ENCODE measurements around the gene OSBP2. TPM values are rescaled to one million over a fixed set of nuclear protein-coding genes. Genes with fewer than 3 reads are reported as not detected.

The OSBP2 gene
- total and polyA plus RNA-seq, 9 donors, result 1.3 to 5.1 (median 1.4) TPM

- intact Hi-C loops (cut with DNase I), result no loop called here
- 83 to 87% (median 87%) methylated on average over 13 of the region's 13 CpGs for WGBS, 3 donors
- no peak overlapping the region for H3K4me3 ChIP-seq
- DNase-seq, result no peak
- no peaks in the 10 kb centered on the region for H3K27me3 ChIP-seq
- H3K9me3 ChIP-seq, result no peaks in the 10 kb centered on the region
- no peak overlapping the region for H3K27ac ChIP-seq
- H3K36me3 ChIP-seq, result no peaks in the 10 kb centered on the region
- H3K4me1 ChIP-seq (ENCODE audit: insufficient read depth), result no peaks in the 10 kb centered on the region
- no peak for TF ChIP-seq EP300 (IDR thresholded peaks at IDR 0.05)
- no peak for TF ChIP-seq POLR2A (IDR thresholded peaks at IDR 0.05)
- no peak for TF ChIP-seq CTCF (IDR thresholded peaks at IDR 0.05)
These were observed 163.1 kb downstream of the OSBP2 start for GRCh38 chr22:30857791-30858190.

DNA sequence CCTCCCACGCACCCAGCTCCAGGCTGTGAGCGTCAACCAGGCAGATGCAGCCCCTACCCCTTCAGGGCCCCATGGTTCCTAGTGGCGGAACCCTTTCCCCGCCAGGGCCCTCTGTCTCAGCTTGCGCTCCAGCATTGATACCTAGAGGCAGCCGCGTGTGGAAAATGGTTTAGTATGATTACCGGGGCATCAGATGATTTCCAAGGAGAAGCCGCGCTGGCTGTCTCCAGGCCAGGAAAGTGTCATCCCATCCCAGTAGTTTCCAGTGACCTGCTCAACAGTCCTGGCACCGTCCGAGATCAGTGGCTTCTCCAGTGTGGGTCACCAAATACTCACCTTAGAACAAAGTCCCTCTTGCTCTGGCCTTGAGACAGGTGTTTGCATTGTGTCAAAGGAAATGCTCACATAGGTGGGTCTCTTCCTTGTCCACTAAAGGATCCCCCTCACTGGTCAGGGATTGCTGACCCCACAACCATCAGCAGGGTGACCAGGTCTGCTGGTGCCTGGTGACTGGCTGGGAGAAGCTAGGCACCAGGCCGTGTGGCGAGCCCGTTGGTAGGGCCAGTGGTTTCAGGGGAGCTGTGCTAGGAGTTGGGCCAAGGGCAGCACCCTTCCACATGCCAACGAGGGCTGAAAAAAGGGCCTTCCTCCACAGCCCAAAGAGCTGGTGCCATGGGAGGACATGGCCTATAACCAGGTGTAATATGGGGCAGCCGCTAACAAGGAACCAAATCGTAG lies 164.5 kb downstream of the OSBP2 start:
- WGBS, 3 donors, result 91 to 93% (median 92%) methylated on average over 18 of the region's 18 CpGs
- H3K27me3 ChIP-seq, result no peaks in the 10 kb centered on the region
- TF ChIP-seq EP300 (IDR thresholded peaks at IDR 0.05), result no peak
- no peak for TF ChIP-seq POLR2A (IDR thresholded peaks at IDR 0.05)
- H3K4me1 ChIP-seq (ENCODE audit: insufficient read depth), result no peaks in the 10 kb centered on the region
- H3K27ac ChIP-seq, result no peak overlapping the region
- no peak overlapping the region for H3K4me3 ChIP-seq
- no peak for DNase-seq
- H3K9me3 ChIP-seq, result no peaks in the 10 kb centered on the region
- intact Hi-C loops (cut with DNase I), result no loop called here
- no peaks in the 10 kb centered on the region for H3K36me3 ChIP-seq

DNA sequence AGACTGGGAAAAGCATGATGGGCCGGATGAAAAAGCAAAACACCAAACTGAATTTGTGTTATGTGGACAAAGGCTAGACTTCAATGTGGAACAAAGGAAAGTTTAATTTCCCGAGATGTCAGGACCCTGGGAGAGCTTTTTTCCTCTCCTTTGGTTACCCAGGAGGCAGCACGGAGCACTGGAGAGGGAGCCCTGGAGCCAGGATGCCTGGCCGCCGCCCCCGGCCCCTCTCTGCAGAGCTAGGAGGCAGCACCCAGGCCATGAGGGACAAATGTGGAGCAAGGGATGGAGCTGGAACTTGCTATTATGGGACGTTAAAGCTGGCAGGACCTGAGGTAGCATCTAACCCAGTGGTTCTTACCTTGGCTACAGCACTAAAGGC lies 165.0 kb downstream of the OSBP2 start:
- 87 to 89% (median 88%) methylated on average over 7 of the region's 7 CpGs for WGBS, 3 donors
- no peaks in the 10 kb centered on the region for H3K36me3 ChIP-seq
- no peak for TF ChIP-seq POLR2A (IDR thresholded peaks at IDR 0.05)
- no peak for TF ChIP-seq CTCF (IDR thresholded peaks at IDR 0.05)
- TF ChIP-seq EP300 (IDR thresholded peaks at IDR 0.05), result no peak
- no peaks in the 10 kb centered on the region for H3K9me3 ChIP-seq
- intact Hi-C loops (cut with DNase I), result no loop called here
- no peak for DNase-seq
- no peak overlapping the region for H3K27ac ChIP-seq
- no peaks in the 10 kb centered on the region for H3K4me1 ChIP-seq (ENCODE audit: insufficient read depth)
- H3K4me3 ChIP-seq, result no peak overlapping the region
- no peaks in the 10 kb centered on the region for H3K27me3 ChIP-seq

DNA sequence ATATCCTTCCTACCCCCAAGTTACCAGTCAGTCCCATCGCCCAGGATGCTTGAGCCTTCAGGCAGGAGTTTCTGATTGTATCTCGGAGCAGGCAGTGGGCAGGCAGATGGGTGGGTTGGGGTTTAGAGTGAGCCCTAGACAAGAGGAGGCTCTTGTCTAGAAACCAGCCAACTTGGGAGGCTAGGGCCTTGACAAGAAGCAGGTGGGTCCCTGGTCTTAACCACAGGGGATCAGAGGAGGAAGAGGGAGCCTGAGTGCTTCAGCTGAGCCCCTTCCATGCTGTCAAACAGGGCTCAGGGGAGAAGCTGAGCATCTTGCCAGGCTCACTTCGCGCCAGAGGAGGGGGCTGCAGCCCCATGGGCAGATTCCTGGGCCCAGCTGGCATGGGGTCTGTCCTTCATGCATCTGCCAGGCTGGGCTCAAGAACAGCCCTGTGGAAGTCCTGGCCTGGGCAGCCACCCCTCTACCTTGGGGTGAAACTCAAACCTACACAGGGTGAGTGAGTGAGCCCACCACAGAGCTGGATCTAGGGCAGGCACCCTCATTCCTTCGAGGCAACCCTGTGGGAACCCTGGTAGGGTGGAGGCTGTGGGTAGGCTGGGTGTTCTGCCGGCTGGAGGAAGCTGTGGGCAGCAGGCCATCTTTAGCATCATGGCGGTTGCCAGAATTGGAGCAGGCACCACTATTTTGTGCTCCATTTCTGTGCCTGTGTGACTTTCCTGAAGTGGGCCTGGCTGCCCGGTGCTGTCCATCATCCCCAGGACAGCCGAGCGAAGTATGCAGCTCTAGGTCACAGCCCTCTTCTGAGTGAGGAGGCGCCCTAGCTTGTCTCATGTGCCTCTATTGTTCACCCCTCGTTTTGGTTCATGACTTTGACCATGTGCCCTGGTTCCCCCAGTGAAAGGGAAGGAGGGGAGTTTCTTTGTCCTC lies 165.8 kb downstream of the OSBP2 start:
- Histone ChIP-seq H3K9me3 (no peaks in the 10 kb centered on the region), H3K4me3 (no peak overlapping the region), H3K27ac (no peak overlapping the region), H3K36me3 (no peaks in the 10 kb centered on the region), H3K27me3 (no peaks in the 10 kb centered on the region), H3K4me1 (ENCODE audit: insufficient read depth) (no peaks in the 10 kb centered on the region)
- no peak for TF ChIP-seq POLR2A (IDR thresholded peaks at IDR 0.05)
- intact Hi-C loops (cut with DNase I), result no loop called here
- DNase-seq, result peak in 1 of 5 donors; percentile 10
- 76 to 81% (median 80%) methylated on average over 12 of the region's 12 CpGs for WGBS, 3 donors

DNA sequence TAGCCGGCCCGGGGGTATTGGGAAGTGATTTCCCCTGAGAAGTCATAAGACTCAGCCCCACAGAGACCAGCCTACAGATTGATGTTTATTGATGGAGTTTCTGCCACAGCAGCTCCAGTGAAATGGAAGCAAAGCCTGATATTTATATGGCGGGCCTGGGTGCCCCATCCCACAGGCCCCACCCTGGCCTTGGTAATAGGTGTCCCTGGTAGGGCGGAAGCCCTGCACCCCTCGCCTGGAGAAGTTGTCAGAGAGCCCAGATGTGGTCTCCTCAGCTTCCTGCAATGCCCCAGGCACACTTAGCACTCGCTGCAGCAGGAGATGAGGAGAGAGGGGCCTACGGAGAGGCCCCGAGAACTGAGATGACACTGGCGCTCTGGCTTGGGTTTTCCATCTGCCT lies 166.5 kb downstream of the OSBP2 start:
- Histone ChIP-seq H3K36me3 (no peaks in the 10 kb centered on the region), H3K4me1 (ENCODE audit: insufficient read depth) (no peaks in the 10 kb centered on the region), H3K4me3 (no peak overlapping the region), H3K27ac (no peak overlapping the region), H3K27me3 (no peaks in the 10 kb centered on the region), H3K9me3 (no peaks in the 10 kb centered on the region)
- intact Hi-C loops (cut with DNase I), result no loop called here
- TF ChIP-seq CTCF (IDR thresholded peaks at IDR 0.05) (no peak), EP300 (IDR thresholded peaks at IDR 0.05) (no peak), POLR2A (IDR thresholded peaks at IDR 0.05) (no peak)
- 80 to 89% (median 85%) methylated on average over 9 of the region's 9 CpGs for WGBS, 3 donors
- peak in 1 of 5 donors; percentile 8 for DNase-seq
